Stimulated activated CD8-positive, alpha-beta memory T cell treated with anti-CD3 and anti-CD28 coated beads, Interleukin-7, amount 100 ng/mL, for 4 hours (primary cell): ENCODE data around the gene CD96.

Experiments
- DNase-seq, 2 donors: peaks; one replicate each; pipeline ENCODE4 v3.0.0-alpha.2; 2020; ENCODE audit warnings: low read depth in 2 of 2

CD96 gene

GRCh38 chr3:111676211-111677006, 134.4 kb downstream of the CD96 start:
- DNase-seq = no peak

GRCh38 chr3:111677007-111677392, 135.0 kb downstream of the CD96 start:
- no peak for DNase-seq

GRCh38 chr3:111681661-111682426, 139.8 kb downstream of the CD96 start:
- no peak for DNase-seq

- DNase-seq = no peak
Measured at GRCh38 chr3:111684640-111685039, 142.6 kb downstream of the CD96 start.

- DNase-seq = no peak
Measured at GRCh38 chr3:111688190-111688800, 146.3 kb downstream of the CD96 start.

- DNase-seq = no peak
Measured at GRCh38 chr3:111690242-111690641, 148.2 kb downstream of the CD96 start.

- no peak for DNase-seq
Measured at GRCh38 chr3:111691293-111691909, 149.4 kb downstream of the CD96 start.

- DNase-seq = no peak
Measured at GRCh38 chr3:111692593-111693552, 150.9 kb downstream of the CD96 start.

GRCh38 chr3:111694471-111694870, 152.5 kb downstream of the CD96 start:
- no peak for DNase-seq

- DNase-seq = no peak
Measured at GRCh38 chr3:111695636-111696117, 153.7 kb downstream of the CD96 start.

- DNase-seq = no peak
Measured at GRCh38 chr3:111700054-111700453, 158.1 kb downstream of the CD96 start.

GRCh38 chr3:111701292-111701906, 159.4 kb downstream of the CD96 start:
- DNase-seq = no peak
